Ammon's horn (tissue), 1 donor: ENCODE measurements around the gene ULK4.
"Not testable (repeated sequence)": the region's sequence is repeated elsewhere in the genome, so short reads cannot be mapped to it uniquely, and the experiment has no call there.

Experiments used
- DNase-seq: peaks from one replicate; pipeline ENCODE4 v3.0.0-alpha.2; 2016; ENCODE audit warnings: low spot score

ULK4 gene

GRCh38 chr3:41872157-41872556, 89.7 kb downstream of the ULK4 start:
- DNase-seq: no peak

GRCh38 chr3:41867533-41867932, 94.4 kb downstream of the ULK4 start:
- no peak for DNase-seq

GRCh38 chr3:41866298-41866697, 95.6 kb downstream of the ULK4 start:
- no peak for DNase-seq

GRCh38 chr3:41863024-41863423, 98.9 kb downstream of the ULK4 start:
- no peak for DNase-seq

GRCh38 chr3:41860489-41860888, 101.4 kb downstream of the ULK4 start:
- DNase-seq: not testable (repeated sequence)

- no peak for DNase-seq
Observed at GRCh38 chr3:41854956-41855355, 106.9 kb downstream of the ULK4 start.

GRCh38 chr3:41853540-41854196, 108.2 kb downstream of the ULK4 start:
- DNase-seq: no peak

GRCh38 chr3:41848753-41849574, 112.9 kb downstream of the ULK4 start:
- no peak for DNase-seq

GRCh38 chr3:41847679-41848078, 114.2 kb downstream of the ULK4 start:
- DNase-seq: no peak

- no peak for DNase-seq
Observed at GRCh38 chr3:41846850-41847249, 115.1 kb downstream of the ULK4 start.

- no peak for DNase-seq
Observed at GRCh38 chr3:41845826-41846225, 116.1 kb downstream of the ULK4 start.

- DNase-seq: not testable (repeated sequence)
Observed at GRCh38 chr3:41844256-41844655, 117.6 kb downstream of the ULK4 start.

GRCh38 chr3:41840936-41841668, 120.8 kb downstream of the ULK4 start:
- not testable (repeated sequence) for DNase-seq

- no peak for DNase-seq
Observed at GRCh38 chr3:41836360-41837134, 125.4 kb downstream of the ULK4 start.

- no peak for DNase-seq
Observed at GRCh38 chr3:41833628-41834027, 128.3 kb downstream of the ULK4 start.

GRCh38 chr3:41819236-41819635, 142.7 kb downstream of the ULK4 start:
- peak; percentile 3 for DNase-seq

- DNase-seq: no peak
Observed at GRCh38 chr3:41808618-41809017, 153.3 kb downstream of the ULK4 start.

GRCh38 chr3:41808152-41808551, 153.8 kb downstream of the ULK4 start:
- no peak for DNase-seq

- no peak for DNase-seq
Observed at GRCh38 chr3:41794748-41795589, 166.9 kb downstream of the ULK4 start.

GRCh38 chr3:41792806-41793205, 169.1 kb downstream of the ULK4 start:
- DNase-seq: no peak

- DNase-seq: no peak
Observed at GRCh38 chr3:41769106-41769505, 192.8 kb downstream of the ULK4 start.
